C4-2B (cell line): ENCODE data around the gene TCF12.

Source experiments
- H3K27ac ChIP-seq: fragments of 450-650 bp; 2 replicates; pipeline ENCODE4 v1.5.1; 2017
- CTCF ChIP-seq: fragments of 450-650 bp; conservative IDR thresholded peaks from 2 replicates; pipeline ENCODE4 v1.5.1; 2017; ENCODE audit warnings: mild to moderate bottlenecking
- ZFX ChIP-seq: fragments of 450-650 bp; IDR thresholded peaks from 2 replicates; pipeline ENCODE4 v1.6.1; 2017

TCF12 gene

GRCh38 chr15:56886363-56886931 lies 32.0 kb upstream of the TCF12 start:
- TF ChIP-seq CTCF (no peak), ZFX (no peak)
- H3K27ac ChIP-seq = peak overlapping the region; percentile 85

- H3K27ac ChIP-seq = peak overlapping the region; percentile 85
- TF ChIP-seq ZFX = peak; percentile 76
- TF ChIP-seq CTCF = peak; percentile 13; the same call in 1 of the 2 replicates
Measured at GRCh38 chr15:56886932-56887781, 31.3 kb upstream of the TCF12 start.

GRCh38 chr15:56887782-56888438 lies 30.5 kb upstream of the TCF12 start:
- H3K27ac ChIP-seq = peak overlapping the region; percentile 85

GRCh38 chr15:56890038-56890437 lies 28.4 kb upstream of the TCF12 start:
- H3K27ac ChIP-seq = no peak overlapping the region
- TF ChIP-seq CTCF (no peak), ZFX (no peak)

More at GRCh38 chr15:56887782-56888438, 30.5 kb upstream of the TCF12 start:
- TF ChIP-seq ZFX (no peak), CTCF (no peak)

- no peak for TF ChIP-seq ZFX
- no peak for TF ChIP-seq CTCF
- no peak overlapping the region for H3K27ac ChIP-seq
Measured at GRCh38 chr15:56891852-56892440, 26.5 kb upstream of the TCF12 start.

GRCh38 chr15:56892659-56893363 lies 25.6 kb upstream of the TCF12 start:
- no peak overlapping the region for H3K27ac ChIP-seq
- no peak for TF ChIP-seq CTCF
- TF ChIP-seq ZFX = no peak
